Stomach (tissue), 9 donors: ENCODE measurements around the gene HACL1. TPM values are rescaled to one million over a fixed set of nuclear protein-coding genes. Genes with fewer than 3 reads are reported as not detected.
A peak's percentile ranks its signal among the peaks of the same experiment; 100 is the strongest.

Experiments used
- DNase-seq, 2 donors: peaks; one replicate each; pipeline versions ENCODE4 v3.0.0 to v3.0.0-alpha.2; 2013 to 2019
- H3K27ac ChIP-seq, 5 donors: fragments of 200-600 bp in 4 of 5; sonication (generic) in 4 of 5; one replicate each; pipeline ENCODE4 v1.5.1; 2013 to 2019; ENCODE audit warnings: mild to moderate bottlenecking in 1 of 5, moderate library complexity in 1 of 5
- H3K27me3 ChIP-seq, 3 donors: fragments of 200-600 bp; sonication (generic); one replicate each; pipeline ENCODE4 v1.5.1; 2017 to 2019; ENCODE audit warnings: mixed run types in 1 of 3
- H3K36me3 ChIP-seq, 4 donors: fragments of 200-600 bp; sonication (generic); 1 replicate in 3 of 4; 2 replicates in 1 of 4; pipeline ENCODE4 v1.5.1; 2016 to 2019
- H3K4me1 ChIP-seq, 4 donors: fragments of 200-600 bp; sonication (generic); one replicate each; pipeline ENCODE4 v1.5.1; 2016 to 2019
- H3K4me3 ChIP-seq, 4 donors: fragments of 200-600 bp; sonication (generic) in 3 of 4; one replicate each; pipeline ENCODE4 v1.5.1; 2016 to 2019; ENCODE audit warnings: mild to moderate bottlenecking in 1 of 4
- H3K9me3 ChIP-seq, 4 donors: fragments of 200-600 bp; sonication (generic); one replicate each; pipeline ENCODE4 v1.5.1; 2016 to 2019
- CTCF ChIP-seq, 7 experiments: fragments of 450-650 bp in 4 of 7; fragments of 200-600 bp in 3 of 7; sonication (generic) in 3 of 7; IDR thresholded peaks; one replicate each; pipeline ENCODE4 v1.5.1; 2016 to 2019; ENCODE audit warnings: antibody characterized with exemption in 7 of 7, control low read depth in 2 of 7, mild to moderate bottlenecking in 1 of 7
- EP300 ChIP-seq: sonication (generic); formaldehyde crosslinking; IDR thresholded peaks from one replicate; pipeline ENCODE4 v1.6.1; 2017; ENCODE audit warnings: antibody characterized with exemption
- POLR2A ChIP-seq, 4 donors: fragments of 450-650 bp; IDR thresholded peaks; one replicate each; pipeline ENCODE4 v1.6.1; 2016; ENCODE audit warnings: antibody characterized with exemption in 4 of 4, control low read depth in 2 of 4, mild to moderate bottlenecking in 1 of 4, moderate library complexity in 1 of 4
- POLR2AphosphoS5 ChIP-seq, 3 donors: sonication (generic); formaldehyde crosslinking; IDR thresholded peaks; one replicate each; pipeline ENCODE4 v1.6.1; 2016; ENCODE audit warnings: antibody characterized with exemption in 3 of 3
- WGBS, 5 donors: extraction: QIAGEN DNeasy Blood & Tissue Kit in 3 of 5; methylation state at CpG; one replicate each; pipeline versions ENCODE4 v1.1.5 to v1.1.7; 2013 to 2018; 5-methylcytosine and 5-hydroxymethylcytosine counted together
- intact Hi-C: fragments of 100-400 bp; cut with DNase I; formaldehyde crosslinking; loops from one replicate; pipeline ENCODE4 v1.15.1; 2023; ENCODE audit warnings: low total_unique reads
- polyA plus RNA-seq, 3 donors: library from polyadenylated mRNA; stranded (reverse); fragments of 200-250 nt; gene quantifications; one replicate each; pipeline ENCODE4 v1.2.3, GENCODE V29; 2013
- total RNA-seq, 5 donors: library from RNA; depleted of rRNA; stranded (reverse); fragments of >200 nt; gene quantifications; one replicate each; pipeline versions ENCODE4 v1.1.0 to v1.2.3, GENCODE V29; 2014 to 2016
- donor health status: healthy with polysubstance abuse.
- donor health status: Bipolar disorder and iron deficiency.
- donor health status: healthy.

Gene HACL1
- total and polyA plus RNA-seq, 8 donors = 13.9 to 46.7 (median 21.0) TPM

GRCh38 chr3:15591928-15592327 lies 9.4 kb downstream of the HACL1 start:
- no peak for TF ChIP-seq CTCF (IDR thresholded peaks at IDR 0.05)
- TF ChIP-seq EP300 = no peak
- TF ChIP-seq POLR2A (IDR thresholded peaks at IDR 0.05) = no peak
- no peak for TF ChIP-seq POLR2AphosphoS5 (IDR thresholded peaks at IDR 0.05)
- Histone ChIP-seq H3K36me3 (peaks cover 27 to 77% (median 70%) of the 10 kb centered on the region in 4 donors), H3K4me3 (no peak overlapping the region), H3K4me1 (no peaks in the 10 kb centered on the region), H3K9me3 (no peaks in the 10 kb centered on the region), H3K27ac (no peak overlapping the region), H3K27me3 (no peaks in the 10 kb centered on the region)
- DNase-seq = no peak
- intact Hi-C loops = no loop called here
- WGBS, 5 donors = 89 to 92% (median 91%) methylated on average over 21 of the region's 21 CpGs

- no peak for DNase-seq
- 65 to 84% (median 76%) methylated on average over 3 of the region's 3 CpGs for WGBS, 5 donors
- Histone ChIP-seq H3K36me3 (peaks cover 25 to 77% (median 70%) of the 10 kb centered on the region in 4 donors), H3K27me3 (no peaks in the 10 kb centered on the region), H3K4me3 (no peak overlapping the region), H3K9me3 (no peaks in the 10 kb centered on the region), H3K4me1 (no peaks in the 10 kb centered on the region), H3K27ac (no peak overlapping the region)
- TF ChIP-seq CTCF (IDR thresholded peaks at IDR 0.05) (no peak), POLR2A (IDR thresholded peaks at IDR 0.05) (no peak), POLR2AphosphoS5 (IDR thresholded peaks at IDR 0.05) (no peak), EP300 (no peak)
- intact Hi-C loops = no loop called here
Observed at GRCh38 chr3:15591242-15591641, 10.1 kb downstream of the HACL1 start.

- H3K27me3 ChIP-seq = no peaks in the 10 kb centered on the region
- no peak overlapping the region for H3K27ac ChIP-seq
- no peak overlapping the region for H3K4me3 ChIP-seq
- DNase-seq = peak; percentile 9 to 41
- peaks cover 0 to 6% (median 0%) of the 10 kb centered on the region in 4 donors for H3K4me1 ChIP-seq
- no peaks in the 10 kb centered on the region for H3K9me3 ChIP-seq
- WGBS, 5 donors = 30 to 51% (median 42%) methylated on average over 6 of the region's 6 CpGs
- intact Hi-C loops = no loop called here
- TF ChIP-seq EP300 = no peak
- no peak for TF ChIP-seq POLR2AphosphoS5 (IDR thresholded peaks at IDR 0.05)
- TF ChIP-seq POLR2A (IDR thresholded peaks at IDR 0.05) = no peak
- TF ChIP-seq CTCF (IDR thresholded peaks at IDR 0.05) = no peak
- peaks cover 31 to 92% (median 87%) of the 10 kb centered on the region in 4 donors for H3K36me3 ChIP-seq
Observed at GRCh38 chr3:15585111-15585845, 16.1 kb downstream of the HACL1 start.

- intact Hi-C loops = no loop called here
- WGBS, 5 donors = 96 to 98% (median 97%) methylated on average over 3 of the region's 3 CpGs
- no peak overlapping the region for H3K27ac ChIP-seq
- no peak overlapping the region for H3K4me3 ChIP-seq
- H3K4me1 ChIP-seq = peaks cover 0 to 15% (median 0%) of the 10 kb centered on the region in 4 donors
- no peak for DNase-seq
- no peaks in the 10 kb centered on the region for H3K9me3 ChIP-seq
- no peaks in the 10 kb centered on the region for H3K27me3 ChIP-seq
- peaks cover 9 to 92% (median 89%) of the 10 kb centered on the region in 4 donors for H3K36me3 ChIP-seq
- TF ChIP-seq EP300 (no peak), POLR2AphosphoS5 (IDR thresholded peaks at IDR 0.05) (no peak), POLR2A (IDR thresholded peaks at IDR 0.05) (no peak), CTCF (IDR thresholded peaks at IDR 0.05) (no peak)
Observed at GRCh38 chr3:15581471-15582394, 19.6 kb downstream of the HACL1 start.
